Loucy (cell line): ENCODE results near the gene SLC12A2.

ENCODE experiments used
- CTCF ChIP-seq: fragments of 200-600 bp; sonication (generic); conservative IDR thresholded peaks from 2 replicates; pipeline ENCODE4 v1.5.1; 2014; ENCODE audit warnings: mild to moderate bottlenecking, antibody characterized with exemption, low read length
- EZH2phosphoT487 ChIP-seq: fragments of 200-600 bp; IDR thresholded peaks from 2 replicates; pipeline ENCODE4 v1.6.1; 2018; ENCODE audit warnings: antibody characterized with exemption, mild to moderate bottlenecking, moderate library complexity, borderline replicate concordance

- TF ChIP-seq CTCF, result no peak
- no peak for TF ChIP-seq EZH2phosphoT487
Observed at GRCh38 chr5:128237546-128237945, 154.0 kb downstream of the SLC12A2 start.
